ENCODE results near the gene ARID5A.

The ARID5A gene

DNA sequence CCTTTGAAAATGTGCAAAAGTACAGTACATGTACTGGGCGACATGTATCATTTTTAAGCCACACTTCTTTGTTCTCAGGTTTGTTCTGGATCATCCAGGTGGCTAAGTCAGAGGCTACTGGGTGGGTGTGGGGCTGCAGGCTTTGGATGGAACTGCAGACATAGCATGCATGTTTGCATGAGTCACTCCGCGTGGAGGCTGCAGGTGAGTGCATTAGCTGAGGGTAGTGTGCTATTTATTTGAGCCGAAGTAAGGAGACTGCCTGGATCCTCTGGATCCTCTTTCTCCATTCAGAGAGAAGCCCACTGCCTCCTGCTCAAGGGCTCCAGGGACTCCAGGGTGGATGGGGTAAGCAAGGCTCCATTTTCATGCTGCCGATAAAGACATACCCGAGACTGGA lies 22.0 kb upstream of the ARID5A start:
- no peak overlapping the region for H2AFZ ChIP-seq (ENCODE audit: low read depth)
- H3K4me1 ChIP-seq (ENCODE audit: low read depth, poor library complexity, severe bottlenecking) = peaks cover 8% of the 10 kb centered on the region
- no peaks in the 10 kb centered on the region for H3K27me3 ChIP-seq (ENCODE audit: insufficient read depth, low read depth)
- H3K27ac ChIP-seq = no peak overlapping the region
- H3K4me2 ChIP-seq = no peak overlapping the region
- no peak overlapping the region for H3K4me3 ChIP-seq (IDR thresholded peaks at IDR 0.05; ENCODE audit: insufficient read depth, low read depth, low read length)
- TF ChIP-seq, protein P1, sequence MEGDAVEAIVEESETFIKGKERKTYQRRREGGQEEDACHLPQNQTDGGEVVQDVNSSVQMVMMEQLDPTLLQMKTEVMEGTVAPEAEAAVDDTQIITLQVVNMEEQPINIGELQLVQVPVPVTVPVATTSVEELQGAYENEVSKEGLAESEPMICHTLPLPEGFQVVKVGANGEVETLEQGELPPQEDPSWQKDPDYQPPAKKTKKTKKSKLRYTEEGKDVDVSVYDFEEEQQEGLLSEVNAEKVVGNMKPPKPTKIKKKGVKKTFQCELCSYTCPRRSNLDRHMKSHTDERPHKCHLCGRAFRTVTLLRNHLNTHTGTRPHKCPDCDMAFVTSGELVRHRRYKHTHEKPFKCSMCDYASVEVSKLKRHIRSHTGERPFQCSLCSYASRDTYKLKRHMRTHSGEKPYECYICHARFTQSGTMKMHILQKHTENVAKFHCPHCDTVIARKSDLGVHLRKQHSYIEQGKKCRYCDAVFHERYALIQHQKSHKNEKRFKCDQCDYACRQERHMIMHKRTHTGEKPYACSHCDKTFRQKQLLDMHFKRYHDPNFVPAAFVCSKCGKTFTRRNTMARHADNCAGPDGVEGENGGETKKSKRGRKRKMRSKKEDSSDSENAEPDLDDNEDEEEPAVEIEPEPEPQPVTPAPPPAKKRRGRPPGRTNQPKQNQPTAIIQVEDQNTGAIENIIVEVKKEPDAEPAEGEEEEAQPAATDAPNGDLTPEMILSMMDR (conservative IDR thresholded peaks at IDR 0.05; ENCODE audit: low read depth, low read length) = no peak
- no peak overlapping the region for H3K9ac ChIP-seq
- no peaks in the 10 kb centered on the region for H3K36me3 ChIP-seq (ENCODE audit: insufficient read depth)
- H4K20me1 ChIP-seq (ENCODE audit: insufficient read depth) = no peaks in the 10 kb centered on the region
- no peaks in the 10 kb centered on the region for H3K79me2 ChIP-seq (ENCODE audit: insufficient read depth, low read depth)

DNA sequence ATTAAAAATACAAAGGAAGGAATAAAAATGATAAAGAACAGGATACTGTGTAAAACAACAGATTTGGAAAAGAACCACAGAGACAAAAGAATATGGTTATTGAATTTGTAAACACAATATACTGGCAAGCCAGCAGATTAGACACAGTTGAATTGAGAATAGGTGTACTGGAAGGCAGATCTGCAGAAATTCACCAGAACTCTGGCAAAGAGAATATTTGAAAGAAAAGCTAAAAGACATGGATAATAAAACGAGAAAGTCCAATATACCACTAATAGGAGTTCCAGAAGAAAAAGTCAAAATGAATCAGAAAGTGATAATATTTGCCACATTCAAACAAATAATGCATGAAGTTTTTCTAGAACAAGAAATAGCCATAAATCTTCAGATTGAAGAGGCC lies 19.5 kb upstream of the ARID5A start:
- peaks cover 3% of the 10 kb centered on the region for H3K4me1 ChIP-seq (ENCODE audit: low read depth, poor library complexity, severe bottlenecking)
- no peak overlapping the region for H3K4me2 ChIP-seq
- H3K4me3 ChIP-seq (IDR thresholded peaks at IDR 0.05; ENCODE audit: insufficient read depth, low read depth, low read length) = no peak overlapping the region
- no peak overlapping the region for H2AFZ ChIP-seq (ENCODE audit: low read depth)
- H3K79me2 ChIP-seq (ENCODE audit: insufficient read depth, low read depth) = no peaks in the 10 kb centered on the region
- H3K36me3 ChIP-seq (ENCODE audit: insufficient read depth) = no peaks in the 10 kb centered on the region
- no peak overlapping the region for H3K27ac ChIP-seq
- TF ChIP-seq, protein P1 (conservative IDR thresholded peaks at IDR 0.05; ENCODE audit: low read depth, low read length) = no peak
- no peaks in the 10 kb centered on the region for H4K20me1 ChIP-seq (ENCODE audit: insufficient read depth)
- H3K27me3 ChIP-seq (ENCODE audit: insufficient read depth, low read depth) = no peaks in the 10 kb centered on the region
- no peak overlapping the region for H3K9ac ChIP-seq

DNA sequence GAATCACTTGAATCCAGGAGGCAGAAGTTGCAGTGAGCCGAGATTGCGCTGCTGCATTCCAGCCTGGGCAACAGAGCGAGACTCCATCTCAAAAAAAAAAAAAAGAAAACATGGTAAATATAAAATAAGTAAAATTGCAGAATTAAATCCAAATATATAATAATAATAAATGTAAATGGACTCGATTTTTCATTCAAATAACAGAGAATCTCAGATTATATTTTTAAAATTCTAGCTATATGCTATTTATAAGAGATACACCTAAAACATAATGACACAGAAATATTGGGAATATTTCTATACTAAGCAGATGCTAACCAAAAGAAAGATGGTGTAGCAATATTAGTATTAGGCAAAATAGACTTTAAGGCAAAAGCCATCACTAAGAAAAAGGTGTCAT lies 16.3 kb upstream of the ARID5A start:
- no peak overlapping the region for H2AFZ ChIP-seq (ENCODE audit: low read depth)
- H3K36me3 ChIP-seq (ENCODE audit: insufficient read depth) = no peaks in the 10 kb centered on the region
- H4K20me1 ChIP-seq (ENCODE audit: insufficient read depth) = no peaks in the 10 kb centered on the region
- no peak overlapping the region for H3K4me2 ChIP-seq
- H3K9ac ChIP-seq = no peak overlapping the region
- H3K79me2 ChIP-seq (ENCODE audit: insufficient read depth, low read depth) = no peaks in the 10 kb centered on the region
- TF ChIP-seq, protein P1 (conservative IDR thresholded peaks at IDR 0.05; ENCODE audit: low read depth, low read length) = no peak
- peaks cover 32% of the 10 kb centered on the region for H3K4me1 ChIP-seq (ENCODE audit: low read depth, poor library complexity, severe bottlenecking)
- no peak overlapping the region for H3K27ac ChIP-seq
- no peaks in the 10 kb centered on the region for H3K27me3 ChIP-seq (ENCODE audit: insufficient read depth, low read depth)
- H3K4me3 ChIP-seq (IDR thresholded peaks at IDR 0.05; ENCODE audit: insufficient read depth, low read depth, low read length) = no peak overlapping the region

DNA sequence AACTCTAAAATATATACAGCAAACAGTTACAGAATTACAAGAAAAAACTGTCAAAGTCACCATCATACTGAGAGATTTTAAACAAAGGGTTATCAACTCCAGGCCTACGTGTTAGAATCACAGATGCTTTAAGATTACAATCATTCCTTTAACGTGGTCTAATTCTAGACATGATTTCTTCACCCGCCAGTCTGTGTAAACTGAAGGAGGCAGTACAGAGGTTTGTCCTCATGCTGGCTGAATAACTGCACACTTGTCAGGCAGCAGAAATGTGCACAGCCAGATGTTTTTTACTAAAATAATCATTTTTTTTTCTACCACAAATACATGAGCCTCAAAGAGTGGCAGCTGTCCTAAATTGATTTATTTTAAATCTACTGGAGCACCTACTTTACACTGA lies 15.9 kb upstream of the ARID5A start:
- no peak overlapping the region for H3K27ac ChIP-seq
- no peak overlapping the region for H3K4me2 ChIP-seq
- H3K79me2 ChIP-seq (ENCODE audit: insufficient read depth, low read depth) = no peaks in the 10 kb centered on the region

More for the DNA sequence above, 15.9 kb upstream of the ARID5A start:
- Histone ChIP-seq H3K36me3 (ENCODE audit: insufficient read depth) (no peaks in the 10 kb centered on the region), H4K20me1 (ENCODE audit: insufficient read depth) (no peaks in the 10 kb centered on the region), H2AFZ (ENCODE audit: low read depth) (no peak overlapping the region), H3K4me3 (IDR thresholded peaks at IDR 0.05; ENCODE audit: insufficient read depth, low read depth, low read length) (no peak overlapping the region), H3K27me3 (ENCODE audit: insufficient read depth, low read depth) (no peaks in the 10 kb centered on the region), H3K9ac (no peak overlapping the region), H3K4me1 (ENCODE audit: low read depth, poor library complexity, severe bottlenecking) (peaks cover 37% of the 10 kb centered on the region)
- TF ChIP-seq, protein P1 (conservative IDR thresholded peaks at IDR 0.05; ENCODE audit: low read depth, low read length) = no peak

Data from KMS-11 (cell line).